NCI-H510A treated with DMSO at 0.1 percent for 48 hours (cell line): ENCODE data around the gene PSMC6.
"Not testable (repeated sequence)": the region's sequence is repeated elsewhere in the genome, so short reads cannot be mapped to it uniquely, and the experiment has no call there.

Source experiments
- DNase-seq: peaks from one replicate; lab custom pipeline; 2025; lab: John Stamatoyannopoulos, UW

The PSMC6 gene

GRCh38 chr14:52723514-52724359, 16.7 kb downstream of the PSMC6 start:
- DNase-seq, result no peak

- no peak for DNase-seq
Observed at GRCh38 chr14:52724360-52724644, 17.3 kb downstream of the PSMC6 start.

GRCh38 chr14:52727509-52727908, 20.5 kb downstream of the PSMC6 start:
- DNase-seq, result not testable (repeated sequence)

GRCh38 chr14:52729035-52729434, 22.0 kb downstream of the PSMC6 start:
- not testable (repeated sequence) for DNase-seq

- DNase-seq, result no peak
Observed at GRCh38 chr14:52729585-52729924, 22.6 kb downstream of the PSMC6 start.

- DNase-seq, result peak; percentile 95
Observed at GRCh38 chr14:52729925-52730708, 23.1 kb downstream of the PSMC6 start, which contains the start of gene STYX. STYX (plus strand) TSS chr14:52730166; CDS start chr14:52730475, 309 bp downstream.

- no peak for DNase-seq
Observed at GRCh38 chr14:52730709-52731111, 23.7 kb downstream of the PSMC6 start.

- no peak for DNase-seq
Observed at GRCh38 chr14:52733824-52734223, 26.8 kb downstream of the PSMC6 start.

GRCh38 chr14:52735921-52736489, 29.0 kb downstream of the PSMC6 start:
- no peak for DNase-seq

- no peak for DNase-seq
Observed at GRCh38 chr14:52738409-52738808, 31.4 kb downstream of the PSMC6 start.

- no peak for DNase-seq
Observed at GRCh38 chr14:52740751-52741150, 33.8 kb downstream of the PSMC6 start.

GRCh38 chr14:52741865-52742264, 34.9 kb downstream of the PSMC6 start:
- no peak for DNase-seq

- DNase-seq, result no peak
Observed at GRCh38 chr14:52748647-52749292, 41.8 kb downstream of the PSMC6 start.

GRCh38 chr14:52755607-52756316, 48.8 kb downstream of the PSMC6 start:
- no peak for DNase-seq

GRCh38 chr14:52759145-52759544, 52.1 kb downstream of the PSMC6 start:
- DNase-seq, result no peak

GRCh38 chr14:52762923-52763322, 55.9 kb downstream of the PSMC6 start:
- not testable (repeated sequence) for DNase-seq

- DNase-seq, result no peak
Observed at GRCh38 chr14:52767058-52767833, 60.2 kb downstream of the PSMC6 start.

GRCh38 chr14:52769887-52770286, 62.9 kb downstream of the PSMC6 start:
- no peak for DNase-seq

- no peak for DNase-seq
Observed at GRCh38 chr14:52776816-52777215, 69.8 kb downstream of the PSMC6 start.
